Kidney (tissue), 14 donors: ENCODE results near the gene CACNG6. TPM values are rescaled to one million over a fixed set of nuclear protein-coding genes. Genes with fewer than 3 reads are reported as not detected.

Source experiments
- DNase-seq, 5 donors: peaks; one replicate each; pipeline ENCODE4 v3.0.0-alpha.2; 2013 to 2020
- FAIRE-seq: peaks from 2 replicates; lab custom pipeline; 2012; peaks lifted over from hg19 to GRCh38; lab: Jason Lieb, UNC
- H3K27ac ChIP-seq, 2 donors: one replicate each; pipeline ENCODE4 v1.7.0; 2013; ENCODE audit warnings: low read depth in 2 of 2, low read length in 2 of 2, inconsistent platforms in 1 of 2
- H3K27me3 ChIP-seq: one replicate; pipeline ENCODE4 v1.7.1; 2013; ENCODE audit warnings: low read length, inconsistent platforms; ENCODE audit not compliant: control insufficient read depth, insufficient read depth
- H3K36me3 ChIP-seq, 3 donors: one replicate each; pipeline versions ENCODE4 v1.7.0 to v1.7.1; 2013; ENCODE audit warnings: low read length in 3 of 3, control low read depth in 1 of 3, inconsistent platforms in 1 of 3; ENCODE audit not compliant: insufficient read depth in 3 of 3, control insufficient read depth in 2 of 3
- H3K4me1 ChIP-seq, 3 donors: one replicate each; pipeline versions ENCODE4 v1.7.0 to v1.7.1; 2013; ENCODE audit warnings: low read length in 3 of 3, inconsistent platforms in 1 of 3, low read depth in 1 of 3; ENCODE audit not compliant: control insufficient read depth in 2 of 3, insufficient read depth in 2 of 3
- H3K4me3 ChIP-seq, 3 donors: one replicate each; pipeline versions ENCODE4 v1.7.0 to v1.8.1; 2013; ENCODE audit warnings: low read length in 3 of 3, control low read depth in 1 of 3, inconsistent platforms in 1 of 3
- H3K9ac ChIP-seq, 3 donors: one replicate each; pipeline versions ENCODE4 v1.7.0 to v1.7.1; 2013; ENCODE audit warnings: low read length in 3 of 3, control low read depth in 1 of 3, inconsistent platforms in 1 of 3
- H3K9me3 ChIP-seq, 3 donors: one replicate each; pipeline versions ENCODE4 v1.7.0 to v1.7.1; 2013; ENCODE audit warnings: low read length in 3 of 3, control low read depth in 1 of 3, inconsistent platforms in 1 of 3; ENCODE audit not compliant: control insufficient read depth in 2 of 3, insufficient read depth in 1 of 3
- CTCF ChIP-seq: IDR thresholded peaks from 3 replicates; pipeline ENCODE4 v1.5.1; 2012; ENCODE audit warnings: mild to moderate bottlenecking, moderate library complexity, borderline replicate concordance; ENCODE audit not compliant: insufficient read depth; ENCODE audit errors: extremely low read depth
- intact Hi-C: fragments of 100-400 bp; cut with DNase I; formaldehyde crosslinking; loops from one replicate; pipeline ENCODE4 v1.11.1; 2022
- polyA plus RNA-seq: library from polyadenylated mRNA; stranded (reverse); fragments of 350-450 nt; fragmentation: Illumina TruSeq; extraction: RNeasy Lipid Tissue Mini Kit (QIAGEN cat#74804); gene quantifications from one replicate; pipeline ENCODE4 v1.2.3, GENCODE V29; 2014; ENCODE audit warnings: low read depth, low replicate concordance; ENCODE audit not compliant: insufficient read depth
- total RNA-seq: library from RNA; stranded (reverse); fragmentation: NEBNext Ultra II Directional; extraction: Animal tissue kit (Norgen Biotek cat#: 25700); gene quantifications from one replicate; pipeline ENCODE4 v1.2.1, GENCODE V29; 2021
- donor health status: control.
- donor health status: control.
- donor health status: control.
- donor health status: control.
- donor health status: control.
- donor health status: DM: yes; HTN: yes; CAD: no.
- donor health status: Normal renal cell carcinoma (clear cell type).

CACNG6 gene
- total and polyA plus RNA-seq, 2 donors from 2014 or later = not detected

GRCh38 chr19:53978975-53979801 is 12.2 kb upstream of the CACNG6 start:
- H3K27me3 ChIP-seq = peaks cover 11% of the 10 kb centered on the region
- H3K27ac ChIP-seq = no peak overlapping the region
- no peak overlapping the region for H3K4me3 ChIP-seq
- DNase-seq (peak in 1 of 5 donors; percentile 49), FAIRE-seq (no peak)
- H3K36me3 ChIP-seq = no peaks in the 10 kb centered on the region
- intact Hi-C loops = no loop called here
- no peaks in the 10 kb centered on the region for H3K4me1 ChIP-seq
- TF ChIP-seq CTCF = no peak
- H3K9ac ChIP-seq = no peak overlapping the region
- no peaks in the 10 kb centered on the region for H3K9me3 ChIP-seq

- Histone ChIP-seq H3K9me3 (no peaks in the 10 kb centered on the region), H3K4me3 (no peak overlapping the region), H3K27ac (no peak overlapping the region), H3K36me3 (no peaks in the 10 kb centered on the region), H3K9ac (no peak overlapping the region), H3K4me1 (no peaks in the 10 kb centered on the region), H3K27me3 (peaks cover 11% of the 10 kb centered on the region)
- DNase-seq = peak in 2 of 5 donors; percentile 17 to 79
- FAIRE-seq = no peak
- intact Hi-C loops = no loop called here
- no peak for TF ChIP-seq CTCF
These were observed 10.7 kb upstream of the CACNG6 start for GRCh38 chr19:53980539-53981375.

GRCh38 chr19:53981376-53981951 is 10.0 kb upstream of the CACNG6 start:
- no peak for TF ChIP-seq CTCF
- intact Hi-C loops = no loop called here

More at GRCh38 chr19:53981376-53981951, 10.0 kb upstream of the CACNG6 start:
- peak in 1 of 5 donors; percentile 66 for DNase-seq
- H3K4me1 ChIP-seq = no peaks in the 10 kb centered on the region
- H3K27me3 ChIP-seq = peaks cover 11% of the 10 kb centered on the region
- no peaks in the 10 kb centered on the region for H3K9me3 ChIP-seq
- H3K9ac ChIP-seq = no peak overlapping the region
- no peaks in the 10 kb centered on the region for H3K36me3 ChIP-seq
- H3K27ac ChIP-seq = no peak overlapping the region
- H3K4me3 ChIP-seq = no peak overlapping the region
- FAIRE-seq = no peak
